Panc1 (cell line): ENCODE measurements around the gene WRNIP1. TPM values are rescaled to one million over a fixed set of nuclear protein-coding genes. Genes with fewer than 3 reads are reported as not detected.

Experiments
- ATAC-seq: fragments of 200-7000 bp; cut with Tn5 transposase; 2 replicates; pipeline ENCODE4 v1.9.1; 2020; ENCODE audit warnings: mild to moderate bottlenecking, moderate library complexity
- BruUV-seq: library from RNA; stranded (reverse); fragments of 400-500 nt; replicated peaks from 2 replicates; lab custom pipeline; 2021; lab: Mats Ljungman, UMichigan
- CTCF ChIA-PET: fragments of 300-600 bp; sonication (Branson Sonifier 250); formaldehyde crosslinking; loops from one replicate; lab custom pipeline; 2022; ENCODE audit warnings: antibody characterized with exemption; lab: Charles Lee
- POLR2A ChIA-PET: fragments of 300-600 bp; sonication (Branson Sonifier 250); formaldehyde crosslinking; loops from one replicate; lab custom pipeline; 2022; ENCODE audit warnings: antibody characterized with exemption; lab: Charles Lee
- DNase-seq: peaks from one replicate; pipeline ENCODE4 v3.0.0-alpha.2; 2010; ENCODE audit warnings: low read depth, low spot score
- H3K27ac ChIP-seq: 2 replicates; pipeline ENCODE4 v1.5.1; 2011; ENCODE audit warnings: mild to moderate bottlenecking, low read length, inconsistent platforms
- H3K27me3 ChIP-seq: fragments of 200-500 bp; sonication (Bioruptor generic); 2 replicates; pipeline ENCODE4 v1.6.0; 2014; ENCODE audit warnings: low read length, inconsistent platforms; ENCODE audit not compliant: control insufficient read depth, insufficient read depth
- H3K36me3 ChIP-seq: fragments of 200-500 bp; sonication (Bioruptor generic); 2 replicates; pipeline ENCODE4 v1.5.1; 2014; ENCODE audit warnings: inconsistent platforms, mild to moderate bottlenecking, low read length, moderate library complexity; ENCODE audit not compliant: control insufficient read depth, insufficient read depth
- H3K4me1 ChIP-seq: 2 replicates; pipeline ENCODE4 v1.5.1; 2011; ENCODE audit warnings: inconsistent platforms, mild to moderate bottlenecking, low read length, moderate library complexity; ENCODE audit not compliant: control insufficient read depth, insufficient read depth
- H3K4me3 ChIP-seq, 2 experiments: 2 replicates each; pipeline ENCODE4 v1.5.1; 2011 to 2012; ENCODE audit warnings: low read depth in 2 of 2, low read length in 2 of 2, mild to moderate bottlenecking in 2 of 2, inconsistent platforms in 1 of 2, moderate library complexity in 1 of 2
- H3K9me3 ChIP-seq: fragments of 200-500 bp; sonication (Bioruptor generic); 2 replicates; pipeline ENCODE4 v1.5.1; 2014; ENCODE audit warnings: low read depth, mild to moderate bottlenecking, inconsistent platforms, low read length, moderate library complexity; ENCODE audit not compliant: control insufficient read depth, insufficient read depth
- CTCF ChIP-seq: fragments of 450-650 bp; IDR thresholded peaks from 2 replicates; pipeline ENCODE4 v1.5.1; 2017; ENCODE audit warnings: mild to moderate bottlenecking
- POLR2AphosphoS5 ChIP-seq: IDR thresholded peaks from 2 replicates; pipeline ENCODE4 v1.6.1; 2012; ENCODE audit warnings: mild to moderate bottlenecking, low read depth, low read length, moderate library complexity
- REST ChIP-seq, 2 experiments: IDR thresholded peaks; 2 replicates each; pipeline ENCODE4 v1.6.1; 2011 to 2012; ENCODE audit warnings: low read depth in 2 of 2, control low read depth in 1 of 2, low read length in 1 of 2, mild to moderate bottlenecking in 1 of 2, moderate library complexity in 1 of 2; ENCODE audit not compliant: insufficient read depth in 1 of 2
- SIN3A ChIP-seq: IDR thresholded peaks from 2 replicates; pipeline ENCODE4 v1.6.1; 2012; ENCODE audit warnings: low read depth, mild to moderate bottlenecking, low read length, moderate library complexity, borderline replicate concordance; ENCODE audit not compliant: insufficient read depth
- TCF7L2 ChIP-seq: IDR thresholded peaks from 2 replicates; pipeline ENCODE4 v1.6.1; 2011; ENCODE audit warnings: mild to moderate bottlenecking, low read depth, low read length, inconsistent platforms
- in situ Hi-C: cut with HindIII; loops from 2 replicates; pipeline ENCODE4 v1.10.0; 2016; ENCODE audit warnings: low sequenced_read_pairs, low pct_unique_long_range_greater_than_20kb
- intact Hi-C: fragments of 100-400 bp; cut with micrococcal nuclease; formaldehyde crosslinking; loops from one replicate; pipeline ENCODE4 v1.10.0; 2022; ENCODE audit not compliant: unreplicated experiment
- total RNA-seq: library from RNA; stranded (reverse); gene quantifications from one replicate; pipeline ENCODE4 v1.2.1, GENCODE V29; 2021; ENCODE audit not compliant: unreplicated experiment

Gene WRNIP1
- total RNA-seq, 1 experiment from 2014 or later: 69.1 TPM

- CTCF ChIA-PET: no interaction called here
Measured at GRCh38 chr6:2744778-2745177, 20.4 kb upstream of the WRNIP1 start.

GRCh38 chr6:2745246-2745645 lies 19.9 kb upstream of the WRNIP1 start:
- intact Hi-C loops: loop anchor here (2.0 kb wide), 1 partner anchor 1148 kb away; no protein-coding TSS in a partner anchor
- Histone ChIP-seq H3K27ac (no peak overlapping the region), H3K36me3 (no peaks in the 10 kb centered on the region), H3K4me3 (no peak overlapping the region), H3K9me3 (no peaks in the 10 kb centered on the region), H3K4me1 (no peaks in the 10 kb centered on the region), H3K27me3 (no peaks in the 10 kb centered on the region)
- no TSS peak for BruUV-seq
- ATAC-seq (no peak), DNase-seq (no peak)
- TF ChIP-seq POLR2AphosphoS5 (no peak), TCF7L2 (no peak), REST (IDR thresholded peaks at IDR 0.05; ENCODE audit: insufficient read depth in 1 of 2, low read depth in 2 of 2, low read length in 1 of 2) (no peak), CTCF (no peak), SIN3A (no peak)
- POLR2A ChIA-PET: interaction anchor here (0.6 kb wide), 1 partner anchor 700 kb away, joined by 3 read pairs; no protein-coding TSS in a partner anchor
- in situ Hi-C loops: no loop called here
- CTCF ChIA-PET: no interaction called here

More at GRCh38 chr6:2744778-2745177, 20.4 kb upstream of the WRNIP1 start:
- H3K36me3 ChIP-seq: no peaks in the 10 kb centered on the region
- in situ Hi-C loops (no loop called here), intact Hi-C loops (loop anchor here (2.0 kb wide), 1 partner anchor 1148 kb away; no protein-coding TSS in a partner anchor)
- DNase-seq (no peak), ATAC-seq (no peak)
- TF ChIP-seq REST (IDR thresholded peaks at IDR 0.05; ENCODE audit: insufficient read depth in 1 of 2, low read depth in 2 of 2, low read length in 1 of 2) (no peak), SIN3A (no peak), TCF7L2 (no peak), POLR2AphosphoS5 (no peak), CTCF (0 out of 2 replicates have a peak, but pooled peaks have one; percentile 25)
- H3K9me3 ChIP-seq: no peaks in the 10 kb centered on the region
- no peaks in the 10 kb centered on the region for H3K4me1 ChIP-seq
- no peaks in the 10 kb centered on the region for H3K27me3 ChIP-seq
- BruUV-seq: no TSS peak
- no peak overlapping the region for H3K4me3 ChIP-seq
- H3K27ac ChIP-seq: no peak overlapping the region
- POLR2A ChIA-PET: no interaction called here
